ENCODE results near the gene VIPR2. TPM values are rescaled to one million over a fixed set of nuclear protein-coding genes. Genes with fewer than 3 reads are reported as not detected.
"Not testable (repeated sequence)": the region's sequence is repeated elsewhere in the genome, so short reads cannot be mapped to it uniquely, and the experiment has no call there.

The VIPR2 gene
- total RNA-seq, 4 donors from 2014 or later: 0.32 to 0.34 (median 0.32) TPM; not detected in 1

DNA sequence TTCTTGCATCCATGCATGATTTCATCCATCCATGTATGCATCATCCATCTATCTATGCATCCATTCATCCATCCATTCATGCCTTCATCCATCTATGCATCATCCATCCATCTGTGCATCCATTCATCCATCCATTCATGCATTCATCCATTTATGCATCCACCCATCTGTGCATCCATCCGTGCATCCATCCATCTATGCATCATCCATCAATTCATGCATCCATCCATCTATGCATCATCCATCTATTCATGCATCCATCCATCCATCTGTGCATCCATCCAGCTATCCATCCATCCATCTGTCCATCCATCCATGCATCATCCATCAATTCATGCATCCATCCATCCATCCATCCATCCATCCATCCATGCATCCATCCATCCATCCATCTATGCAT is 157.0 kb downstream of the VIPR2 start:
- DNase-seq (ENCODE audit: low spot score in 2 of 2): no peak
- H3K4me3 ChIP-seq (ENCODE audit: low read depth, poor library complexity, severe bottlenecking): no peak overlapping the region
- 32 to 50% methylated on average over 1 of the region's 1 CpG for WGBS, 2 donors
- intact Hi-C loops (cut with DNase I; ENCODE audit: low total_unique reads): loop anchor here (10.0 kb wide), 1 partner anchor 293 kb away; no protein-coding TSS in a partner anchor
- TF ChIP-seq CTCF (IDR thresholded peaks at IDR 0.05): no peak

GRCh38 chr7:158985583-158985982 is 159.1 kb downstream of the VIPR2 start:
- no peak for DNase-seq (ENCODE audit: low spot score in 2 of 2)
- 59 to 72% methylated on average over 4 of the region's 4 CpGs for WGBS, 2 donors

DNA sequence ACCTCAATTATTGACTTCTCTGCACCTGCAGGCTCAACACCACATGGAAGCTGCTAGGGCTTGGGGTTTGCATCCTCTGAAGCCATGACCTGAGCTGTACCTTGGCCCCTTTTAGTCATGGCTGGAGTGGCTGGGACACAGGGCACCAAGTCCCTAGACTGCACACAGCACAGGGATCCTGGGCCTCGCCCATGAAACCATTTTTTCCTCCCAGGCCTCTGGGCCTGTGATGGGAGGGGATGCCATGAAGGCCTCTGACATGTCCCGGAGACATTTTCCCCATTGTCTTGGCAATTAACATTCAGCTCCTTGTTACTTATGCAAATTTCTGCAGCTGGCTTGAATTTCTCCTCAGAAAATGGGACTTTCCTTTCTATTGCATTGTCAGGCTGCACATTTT is 160.7 kb downstream of the VIPR2 start:
- intact Hi-C loops (cut with DNase I; ENCODE audit: low total_unique reads): loop anchor here (10.0 kb wide), 1 partner anchor 289 kb away; no protein-coding TSS in a partner anchor
- not testable (repeated sequence) for H3K4me3 ChIP-seq (ENCODE audit: low read depth, poor library complexity, severe bottlenecking); DNase-seq (ENCODE audit: low spot score in 2 of 2)
- 66 to 67% methylated on average over 2 of the region's 2 CpGs for WGBS, 2 donors

More at GRCh38 chr7:158985583-158985982, 159.1 kb downstream of the VIPR2 start:
- TF ChIP-seq POLR2A (IDR thresholded peaks at IDR 0.05): no peak
- no peak for TF ChIP-seq CTCF (IDR thresholded peaks at IDR 0.05)
- H3K4me3 ChIP-seq (ENCODE audit: low read depth, poor library complexity, severe bottlenecking): no peak overlapping the region
- intact Hi-C loops (cut with DNase I; ENCODE audit: low total_unique reads): loop anchor here (10.0 kb wide), 1 partner anchor 291 kb away; no protein-coding TSS in a partner anchor

GRCh38 chr7:158982080-158982479 is 162.6 kb downstream of the VIPR2 start:
- H3K4me3 ChIP-seq (ENCODE audit: low read depth, poor library complexity, severe bottlenecking); DNase-seq (ENCODE audit: low spot score in 2 of 2): not testable (repeated sequence)
- 86% methylated on average over 9 of the region's 15 CpGs for WGBS, 2 donors
- intact Hi-C loops (cut with DNase I; ENCODE audit: low total_unique reads): loop anchor here (10.0 kb wide), 1 partner anchor 287 kb away; no protein-coding TSS in a partner anchor

DNA sequence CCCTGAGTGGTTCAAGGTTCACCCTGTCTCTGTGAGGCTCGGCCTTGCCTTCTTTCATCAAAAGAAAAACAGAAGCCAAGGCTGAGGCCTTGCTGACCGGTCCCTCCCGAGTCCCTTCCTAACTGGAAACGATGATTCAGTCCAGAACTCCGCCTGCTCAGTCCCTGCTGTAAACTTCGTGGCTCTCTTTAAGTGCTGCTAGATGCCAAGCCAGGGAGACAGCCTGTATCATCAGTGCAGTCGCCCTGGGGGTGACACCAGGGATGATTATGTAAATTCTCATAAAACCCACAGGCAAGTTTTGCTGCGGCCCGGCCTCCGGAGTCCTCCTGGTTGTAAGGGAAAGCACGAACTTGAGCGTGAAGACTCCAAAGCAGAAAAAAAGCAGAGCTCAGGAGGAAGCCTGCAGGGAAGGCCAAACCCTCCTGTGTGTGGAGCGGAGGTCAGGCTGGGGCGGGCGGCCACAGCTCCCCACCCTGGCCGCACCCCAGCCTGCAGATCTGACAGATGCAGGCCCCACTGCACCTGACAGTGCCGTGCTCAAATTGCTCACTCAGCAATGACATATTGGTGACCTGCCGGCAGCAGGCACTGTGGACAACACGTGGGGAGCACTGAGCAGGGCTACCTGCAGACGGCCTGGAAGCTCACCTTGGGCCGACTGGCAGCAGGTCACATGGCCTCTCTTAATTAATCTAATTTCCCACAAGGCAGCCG is 164.9 kb downstream of the VIPR2 start:
- intact Hi-C loops (cut with DNase I; ENCODE audit: low total_unique reads): loop anchor here (10.0 kb wide), 1 partner anchor 285 kb away; no protein-coding TSS in a partner anchor
- TF ChIP-seq POLR2A (IDR thresholded peaks at IDR 0.05) (no peak), CTCF (IDR thresholded peaks at IDR 0.05) (no peak)
- no peak for DNase-seq (ENCODE audit: low spot score in 2 of 2)
- 82 to 86% methylated on average over 22 of the region's 22 CpGs for WGBS, 2 donors
- no peak overlapping the region for H3K4me3 ChIP-seq (ENCODE audit: low read depth, poor library complexity, severe bottlenecking)

DNA sequence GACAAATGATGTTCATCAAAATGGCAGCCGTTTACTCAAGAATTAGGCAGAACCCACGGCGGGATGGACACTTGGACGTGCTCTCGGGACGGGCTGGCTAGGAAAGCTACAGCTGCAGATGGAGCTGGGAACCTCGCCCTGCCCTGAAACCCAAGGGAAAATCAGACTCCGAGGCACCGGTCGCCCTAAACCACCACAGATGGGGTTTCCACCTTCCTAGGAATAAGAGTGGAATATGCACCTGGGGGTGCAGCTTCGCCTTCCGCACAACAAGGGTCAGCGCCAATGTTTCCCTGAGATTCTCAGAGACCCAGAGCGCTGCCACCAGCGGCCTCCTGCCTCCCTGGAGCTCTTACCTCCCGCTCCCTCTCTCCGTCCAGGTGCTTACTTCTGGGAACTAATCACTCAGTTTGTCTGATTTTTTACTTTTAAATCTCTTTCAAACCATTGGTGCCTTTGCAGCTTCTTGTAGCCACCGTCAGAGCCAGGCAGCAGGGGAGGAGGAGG is 165.6 kb downstream of the VIPR2 start:
- H3K4me3 ChIP-seq (ENCODE audit: low read depth, poor library complexity, severe bottlenecking): no peak overlapping the region
- DNase-seq (ENCODE audit: low spot score in 2 of 2): peak in 1 of 2 donors; percentile 74
- TF ChIP-seq POLR2A (IDR thresholded peaks at IDR 0.05): no peak
- no peak for TF ChIP-seq CTCF (IDR thresholded peaks at IDR 0.05)
- intact Hi-C loops (cut with DNase I; ENCODE audit: low total_unique reads): no loop called here
- WGBS, 2 donors: 88 to 92% methylated on average over 18 of the region's 18 CpGs
